Endothelial cell of umbilical vein (primary cell): Measurements from ENCODE around the gene FUNDC1. TPM values are rescaled to one million over a fixed set of nuclear protein-coding genes. Genes with fewer than 3 reads are reported as not detected.
A peak's percentile ranks its signal among the peaks of the same experiment; 100 is the strongest.

Experiments
- BruUV-seq: library from RNA; stranded (reverse); fragments of 400-500 nt; replicated peaks from 2 replicates; lab custom pipeline; 2021; lab: Mats Ljungman, UMichigan
- CTCF ChIA-PET: fragments of 300-600, 350-600 bp; sonication (Branson Sonifier 250); formaldehyde crosslinking; loops from one replicate; lab custom pipeline; 2021; ENCODE audit warnings: antibody characterized with exemption, inconsistent platforms; lab: Charles Lee
- POLR2A ChIA-PET: fragments of 300-600, 350-600 bp; sonication (Branson Sonifier 250); formaldehyde crosslinking; loops from one replicate; lab custom pipeline; 2021; ENCODE audit warnings: antibody characterized with exemption, inconsistent platforms; lab: Charles Lee
- DNase-seq: peaks from one replicate; pipeline ENCODE4 v3.0.0-alpha.2; 2011; ENCODE audit warnings: low read depth, low spot score
- FAIRE-seq: peaks from 2 replicates; lab custom pipeline; 2011; peaks lifted over from hg19 to GRCh38; lab: Jason Lieb, UNC
- H2AFZ ChIP-seq: 2 replicates; pipeline ENCODE4 v1.6.0; 2012; ENCODE audit warnings: low read depth, low read length, control low read depth, inconsistent platforms
- H3K27ac ChIP-seq: 2 replicates; pipeline ENCODE4 v1.5.1; 2011; ENCODE audit warnings: low read depth, mild to moderate bottlenecking, control low read depth, low read length, moderate library complexity; ENCODE audit not compliant: insufficient read depth
- H3K27me3 ChIP-seq, 2 experiments: 2 replicates each; pipeline versions ENCODE4 v1.6.0 to v1.6.1; 2011; ENCODE audit warnings: low read length in 2 of 2, mixed read lengths in 1 of 2; ENCODE audit not compliant: control insufficient read depth in 2 of 2, insufficient read depth in 2 of 2
- H3K36me3 ChIP-seq, 2 experiments: 2 replicates in 1 of 2; 3 replicates in 1 of 2; pipeline ENCODE4 v1.5.1; 2011; ENCODE audit warnings: low read length in 2 of 2, mild to moderate bottlenecking in 1 of 2, moderate library complexity in 1 of 2; ENCODE audit not compliant: control insufficient read depth in 2 of 2, insufficient read depth in 2 of 2; ENCODE audit errors: extremely low read depth in 1 of 2
- H3K4me1 ChIP-seq: 3 replicates; pipeline ENCODE4 v1.5.1; 2011; ENCODE audit warnings: mild to moderate bottlenecking, low read length; ENCODE audit not compliant: control insufficient read depth, insufficient read depth; ENCODE audit errors: extremely low read depth
- H3K4me2 ChIP-seq: 2 replicates; pipeline ENCODE4 v1.6.1; 2011; ENCODE audit warnings: low read length, control low read depth, mixed read lengths; ENCODE audit not compliant: insufficient read depth
- H3K4me3 ChIP-seq, 3 experiments: fragments of 200-600 bp in 1 of 3; sonication (generic), shearing (Covaris generic) in 1 of 3; replicated peaks in 1 of 3; 2 replicates each; pipeline ENCODE4 v1.5.1; 2011 to 2016; ENCODE audit warnings: control low read depth in 3 of 3, low read length in 3 of 3, mild to moderate bottlenecking in 2 of 3, inconsistent platforms in 1 of 3, low read depth in 1 of 3, moderate library complexity in 1 of 3; ENCODE audit not compliant: insufficient read depth in 1 of 3
- H3K79me2 ChIP-seq: 2 replicates; pipeline ENCODE4 v1.6.0; 2012; ENCODE audit warnings: low read length, inconsistent platforms; ENCODE audit not compliant: control insufficient read depth, insufficient read depth
- H3K9ac ChIP-seq: replicated peaks from 2 replicates; pipeline ENCODE3; 2011; ENCODE audit warnings: low read length, control low read depth; ENCODE audit not compliant: insufficient read depth; ENCODE audit errors: extremely low read depth
- H3K9me1 ChIP-seq: replicated peaks from 3 replicates; pipeline ENCODE4 v1.6.0; 2011; ENCODE audit warnings: mild to moderate bottlenecking, low read length; ENCODE audit not compliant: control insufficient read depth, insufficient read depth; ENCODE audit errors: extremely low read depth
- H3K9me3 ChIP-seq: replicated peaks from 2 replicates; pipeline ENCODE4 v1.5.1; 2012; ENCODE audit warnings: low read length, inconsistent platforms; ENCODE audit not compliant: control insufficient read depth, insufficient read depth
- H4K20me1 ChIP-seq: replicated peaks from 2 replicates; pipeline ENCODE3; 2011; ENCODE audit warnings: mild to moderate bottlenecking, low read length; ENCODE audit not compliant: control insufficient read depth, insufficient read depth; ENCODE audit errors: extremely low read depth
- EZH2 ChIP-seq: IDR thresholded peaks from 2 replicates; pipeline ENCODE4 v1.6.1; 2012; ENCODE audit warnings: borderline replicate concordance, low read depth, mild to moderate bottlenecking, moderate library complexity, low read length, inconsistent platforms; ENCODE audit not compliant: severe bottlenecking
- FOS ChIP-seq: IDR thresholded peaks from 2 replicates; pipeline ENCODE4 v1.6.1; 2011; ENCODE audit warnings: mild to moderate bottlenecking, low read length, moderate library complexity, borderline replicate concordance; ENCODE audit not compliant: insufficient read depth
- GATA2 ChIP-seq: IDR thresholded peaks from 2 replicates; pipeline ENCODE4 v1.7.0; 2011; ENCODE audit warnings: low read depth, mild to moderate bottlenecking, moderate library complexity, mixed read lengths, low read length; ENCODE audit not compliant: insufficient read length, insufficient read depth
- JUN ChIP-seq: IDR thresholded peaks from 2 replicates; pipeline ENCODE4 v1.6.1; 2011; ENCODE audit warnings: borderline replicate concordance, low read depth; ENCODE audit not compliant: insufficient read length, insufficient read depth
- MAX ChIP-seq: IDR thresholded peaks from 2 replicates; pipeline ENCODE4 v1.6.1; 2011; ENCODE audit not compliant: insufficient read depth, insufficient read length
- MYC ChIP-seq: IDR thresholded peaks from one replicate; pipeline ENCODE4 v1.6.1; 2011; ENCODE audit warnings: mild to moderate bottlenecking, low read depth, low read length
- POLR2A ChIP-seq: IDR thresholded peaks from 2 replicates; pipeline ENCODE4 v1.6.1; 2012; ENCODE audit warnings: low read depth, mild to moderate bottlenecking, control low read depth, low read length
- POLR2AphosphoS5 ChIP-seq: IDR thresholded peaks from 2 replicates; pipeline ENCODE4 v1.6.1; 2012; ENCODE audit warnings: low read depth, mild to moderate bottlenecking, control low read depth, low read length, moderate library complexity; ENCODE audit not compliant: insufficient read depth
- dilution Hi-C: fragments of 300-500 bp; cut with MboI; formaldehyde crosslinking; loops from one replicate; pipeline ENCODE4 v1.15.0; 2019; ENCODE audit warnings: low sequenced_read_pairs; ENCODE audit not compliant: extremely low pct_ligation_motif_present
- intact Hi-C: fragments of 100-400 bp; cut with micrococcal nuclease; formaldehyde crosslinking; loops from one replicate; pipeline ENCODE4 v1.10.0; 2022
- polyA plus RNA-seq, 4 experiments: library from polyadenylated mRNA; depleted of rRNA in 3 of 4; stranded (reverse) in 3 of 4; unstranded in 1 of 4; fragments of >200 nt; gene quantifications; 2 replicates each; pipeline versions ENCODE4 v1.2.1 to v1.2.3, GENCODE V29; 2011 to 2012; ENCODE audit warnings: missing spikeins in 1 of 4
- total RNA-seq: library from RNA; stranded (reverse); gene quantifications from 2 replicates; pipeline ENCODE4 v1.2.3, GENCODE V29; 2021
- TF ChIP-seq, protein P1 (sequence below), 2 donors: IDR thresholded peaks; 1 replicate in 1 of 2; 2 replicates in 1 of 2; pipeline ENCODE4 v1.5.1; 2011; ENCODE audit warnings: low read length in 2 of 2, mild to moderate bottlenecking in 2 of 2, moderate library complexity in 2 of 2, control low read depth in 1 of 2, inconsistent platforms in 1 of 2, low read depth in 1 of 2; ENCODE audit not compliant: insufficient read depth in 1 of 2; ENCODE audit errors: extremely low read depth in 1 of 2

Gene FUNDC1
- total and polyA plus RNA-seq, 2 donors (not counting 3 experiments of a cell fraction or from before 2014, with no cell fraction given) = 10.2 to 15.4 TPM

- Histone ChIP-seq H4K20me1 (no peaks in the 10 kb centered on the region), H3K4me3 (no peak overlapping the region), H3K9me3 (no peaks in the 10 kb centered on the region), H3K36me3 (no peaks in the 10 kb centered on the region), H3K79me2 (no peaks in the 10 kb centered on the region), H3K27ac (no peak overlapping the region), H3K9ac (no peak overlapping the region), H2AFZ (no peak overlapping the region), H3K27me3 (no peaks in the 10 kb centered on the region), H3K9me1 (no peaks in the 10 kb centered on the region), H3K4me1 (no peaks in the 10 kb centered on the region), H3K4me2 (no peak overlapping the region)
- FAIRE-seq (peak; percentile 78), DNase-seq (no peak)
- POLR2A ChIA-PET = no interaction called here
- intact Hi-C loops = no loop called here
- no TSS peak for BruUV-seq
- CTCF ChIA-PET = no interaction called here
- TF ChIP-seq MAX (no peak), FOS (no peak), POLR2A (no peak), MYC (no peak), GATA2 (no peak), JUN (no peak), POLR2AphosphoS5 (no peak), EZH2 (no peak)
- TF ChIP-seq, protein P1, sequence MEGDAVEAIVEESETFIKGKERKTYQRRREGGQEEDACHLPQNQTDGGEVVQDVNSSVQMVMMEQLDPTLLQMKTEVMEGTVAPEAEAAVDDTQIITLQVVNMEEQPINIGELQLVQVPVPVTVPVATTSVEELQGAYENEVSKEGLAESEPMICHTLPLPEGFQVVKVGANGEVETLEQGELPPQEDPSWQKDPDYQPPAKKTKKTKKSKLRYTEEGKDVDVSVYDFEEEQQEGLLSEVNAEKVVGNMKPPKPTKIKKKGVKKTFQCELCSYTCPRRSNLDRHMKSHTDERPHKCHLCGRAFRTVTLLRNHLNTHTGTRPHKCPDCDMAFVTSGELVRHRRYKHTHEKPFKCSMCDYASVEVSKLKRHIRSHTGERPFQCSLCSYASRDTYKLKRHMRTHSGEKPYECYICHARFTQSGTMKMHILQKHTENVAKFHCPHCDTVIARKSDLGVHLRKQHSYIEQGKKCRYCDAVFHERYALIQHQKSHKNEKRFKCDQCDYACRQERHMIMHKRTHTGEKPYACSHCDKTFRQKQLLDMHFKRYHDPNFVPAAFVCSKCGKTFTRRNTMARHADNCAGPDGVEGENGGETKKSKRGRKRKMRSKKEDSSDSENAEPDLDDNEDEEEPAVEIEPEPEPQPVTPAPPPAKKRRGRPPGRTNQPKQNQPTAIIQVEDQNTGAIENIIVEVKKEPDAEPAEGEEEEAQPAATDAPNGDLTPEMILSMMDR (IDR thresholded peaks at IDR 0.05; ENCODE audit: extremely low read depth in 1 of 2, insufficient read depth in 1 of 2, low read depth in 1 of 2, low read length in 2 of 2) = no peak
- dilution Hi-C loops = no loop called here
Observed at GRCh38 chrX:44503560-44503959, 39.1 kb downstream of the FUNDC1 start.
